ENCODE results near the gene SCGB3A2.

Gene SCGB3A2, protein sequence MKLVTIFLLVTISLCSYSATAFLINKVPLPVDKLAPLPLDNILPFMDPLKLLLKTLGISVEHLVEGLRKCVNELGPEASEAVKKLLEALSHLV

DNA sequence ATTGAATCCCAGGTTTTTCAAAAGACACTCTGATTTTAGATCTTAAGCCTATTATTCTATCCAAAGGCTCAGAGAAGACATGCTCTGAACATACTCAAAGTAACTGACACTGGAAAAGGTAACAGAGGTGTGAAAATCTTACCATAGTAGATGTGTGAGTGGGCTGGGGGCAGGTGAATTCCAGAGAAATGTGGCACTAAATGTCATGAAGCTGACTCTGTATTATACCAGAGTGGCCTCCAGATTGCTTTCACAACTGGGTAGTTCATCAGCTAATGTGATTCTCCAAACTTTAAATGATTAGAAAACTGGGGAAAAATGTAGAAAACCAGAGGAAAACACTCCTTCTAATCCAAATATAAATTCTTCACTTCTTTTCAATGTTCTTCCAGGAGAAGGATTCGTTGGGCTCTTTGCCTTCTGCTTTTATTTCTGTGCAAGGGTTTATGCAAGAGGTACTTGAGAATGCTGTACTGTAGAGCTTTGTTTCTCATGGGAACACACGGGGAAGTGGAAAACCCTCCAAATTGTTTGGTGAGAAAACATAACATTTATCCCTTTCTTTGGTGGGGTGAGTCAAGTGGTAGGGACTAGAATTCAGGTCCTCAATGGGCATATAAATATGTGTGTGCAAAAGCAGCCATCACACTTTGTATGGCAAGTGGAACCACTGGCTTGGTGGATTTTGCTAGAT, at the start of gene SCGB3A2:
Gene SCGB3A2 (plus strand): TSS at position 646 of the 694 bp plus-strand sequence. CDS start 93 bp downstream, outside the sequence.
- DNase-seq (ENCODE audit: low read depth): no peak

DNA sequence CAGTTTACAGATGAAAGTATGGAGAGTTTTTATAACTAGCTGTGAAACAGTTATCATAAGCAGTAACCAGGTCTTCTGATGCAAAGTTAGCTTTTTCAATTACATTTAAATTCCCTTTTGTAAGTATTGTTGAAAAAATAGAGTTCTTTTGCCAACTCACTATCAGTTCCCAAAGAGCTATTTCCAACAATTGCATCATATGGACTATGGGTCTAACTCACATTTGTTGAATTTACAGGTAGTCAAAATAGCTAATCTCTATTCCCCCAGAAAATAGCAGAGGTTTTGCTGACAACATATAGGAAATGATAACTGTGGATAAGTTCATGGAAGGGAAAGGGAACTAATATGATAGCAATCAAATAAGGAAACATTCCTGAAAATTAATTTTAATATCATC, 48.5 kb upstream of the SCGB3A2 start:
- H3K4me3 ChIP-seq (ENCODE audit: control insufficient read depth, low read depth, low read length): no peak overlapping the region
- no peak for DNase-seq (ENCODE audit: low read depth)
- TF ChIP-seq, protein P1, sequence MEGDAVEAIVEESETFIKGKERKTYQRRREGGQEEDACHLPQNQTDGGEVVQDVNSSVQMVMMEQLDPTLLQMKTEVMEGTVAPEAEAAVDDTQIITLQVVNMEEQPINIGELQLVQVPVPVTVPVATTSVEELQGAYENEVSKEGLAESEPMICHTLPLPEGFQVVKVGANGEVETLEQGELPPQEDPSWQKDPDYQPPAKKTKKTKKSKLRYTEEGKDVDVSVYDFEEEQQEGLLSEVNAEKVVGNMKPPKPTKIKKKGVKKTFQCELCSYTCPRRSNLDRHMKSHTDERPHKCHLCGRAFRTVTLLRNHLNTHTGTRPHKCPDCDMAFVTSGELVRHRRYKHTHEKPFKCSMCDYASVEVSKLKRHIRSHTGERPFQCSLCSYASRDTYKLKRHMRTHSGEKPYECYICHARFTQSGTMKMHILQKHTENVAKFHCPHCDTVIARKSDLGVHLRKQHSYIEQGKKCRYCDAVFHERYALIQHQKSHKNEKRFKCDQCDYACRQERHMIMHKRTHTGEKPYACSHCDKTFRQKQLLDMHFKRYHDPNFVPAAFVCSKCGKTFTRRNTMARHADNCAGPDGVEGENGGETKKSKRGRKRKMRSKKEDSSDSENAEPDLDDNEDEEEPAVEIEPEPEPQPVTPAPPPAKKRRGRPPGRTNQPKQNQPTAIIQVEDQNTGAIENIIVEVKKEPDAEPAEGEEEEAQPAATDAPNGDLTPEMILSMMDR (conservative IDR thresholded peaks at IDR 0.05; ENCODE audit: control insufficient read depth, insufficient read depth, low read depth, low read length): no peak

More for the DNA sequence above, at the start of gene SCGB3A2:
- no peak within 1 kb of the TSS for H3K4me3 ChIP-seq (ENCODE audit: control insufficient read depth, low read depth, low read length)
- TF ChIP-seq, protein P1 (conservative IDR thresholded peaks at IDR 0.05; ENCODE audit: control insufficient read depth, insufficient read depth, low read depth, low read length): no peak

DNA sequence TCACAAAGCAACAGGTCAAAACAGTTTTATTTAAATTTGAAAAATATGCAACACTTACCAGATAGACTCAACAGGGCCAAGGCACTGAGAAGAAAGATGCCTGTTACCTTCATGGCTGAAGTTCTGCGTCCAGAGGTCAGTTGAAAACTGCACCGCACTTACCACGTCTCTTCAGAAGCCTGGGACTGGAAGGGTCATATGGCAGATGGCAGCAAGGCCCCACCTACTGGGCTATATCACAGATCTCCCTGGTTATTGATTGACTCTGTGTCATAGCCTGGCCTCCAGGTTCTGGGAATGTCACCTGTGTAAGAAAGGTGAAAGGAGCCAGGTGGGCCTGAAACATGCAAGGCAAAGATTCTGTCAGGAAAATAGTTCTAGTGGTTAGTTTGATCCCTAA, 47.0 kb upstream of the SCGB3A2 start, which contains the start of gene SPINK1:
Gene SPINK1 (minus strand): TSS at position 207 of the 400 bp plus-strand sequence. CDS start 94 bp downstream, at position 113.
- no peak for DNase-seq (ENCODE audit: low read depth)

DNA sequence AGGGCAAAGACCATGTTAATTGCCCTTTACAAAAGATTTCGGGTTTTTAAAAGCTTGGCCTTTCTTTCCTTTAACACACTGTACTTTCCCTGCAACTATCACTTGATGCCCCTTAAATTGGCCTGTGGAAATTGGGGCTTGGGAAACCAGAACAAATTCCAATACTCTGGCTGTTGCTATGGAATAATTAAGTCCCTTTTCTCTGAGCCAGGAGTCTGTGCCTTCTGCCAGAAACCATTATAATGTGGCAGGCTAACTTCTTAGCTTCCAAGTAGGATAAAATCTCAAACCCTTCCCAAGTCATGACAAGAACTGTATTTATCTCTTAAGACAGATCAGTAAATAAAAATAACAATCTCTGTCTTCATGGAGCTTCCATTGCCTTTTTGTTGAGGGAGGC, 46.0 kb upstream of the SCGB3A2 start:
- no peak overlapping the region for H3K4me3 ChIP-seq (ENCODE audit: control insufficient read depth, low read depth, low read length)
- TF ChIP-seq, protein P1 (conservative IDR thresholded peaks at IDR 0.05; ENCODE audit: control insufficient read depth, insufficient read depth, low read depth, low read length): no peak
- DNase-seq (ENCODE audit: low read depth): no peak

More for the DNA sequence above, 47.0 kb upstream of the SCGB3A2 start, which contains the start of gene SPINK1:
- H3K4me3 ChIP-seq (ENCODE audit: control insufficient read depth, low read depth, low read length): no peak within 1 kb of the TSS
- TF ChIP-seq, protein P1 (conservative IDR thresholded peaks at IDR 0.05; ENCODE audit: control insufficient read depth, insufficient read depth, low read depth, low read length): no peak

DNA sequence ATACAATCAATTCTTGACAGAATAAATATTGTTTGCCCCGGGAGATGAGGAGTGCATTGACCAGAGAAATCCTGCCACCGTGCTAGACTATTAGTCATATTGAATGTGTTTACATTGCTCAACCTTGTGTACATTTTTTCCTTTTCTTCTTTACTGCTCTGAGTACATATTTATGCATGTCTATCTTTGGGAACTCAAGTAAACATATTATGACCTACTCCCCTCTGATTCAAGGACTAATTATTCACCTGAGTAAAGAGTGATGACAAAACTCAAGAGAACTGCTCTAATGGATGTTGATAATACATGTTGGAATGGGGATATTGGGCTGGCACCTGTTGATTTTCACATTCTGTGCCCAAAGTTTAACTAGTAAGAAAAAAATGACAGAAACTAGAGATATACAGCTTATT, 43.1 kb upstream of the SCGB3A2 start:
- TF ChIP-seq, protein P1 (conservative IDR thresholded peaks at IDR 0.05; ENCODE audit: control insufficient read depth, insufficient read depth, low read depth, low read length): no peak
- H3K4me3 ChIP-seq (ENCODE audit: control insufficient read depth, low read depth, low read length): no peak overlapping the region
- no peak for DNase-seq (ENCODE audit: low read depth)

DNA sequence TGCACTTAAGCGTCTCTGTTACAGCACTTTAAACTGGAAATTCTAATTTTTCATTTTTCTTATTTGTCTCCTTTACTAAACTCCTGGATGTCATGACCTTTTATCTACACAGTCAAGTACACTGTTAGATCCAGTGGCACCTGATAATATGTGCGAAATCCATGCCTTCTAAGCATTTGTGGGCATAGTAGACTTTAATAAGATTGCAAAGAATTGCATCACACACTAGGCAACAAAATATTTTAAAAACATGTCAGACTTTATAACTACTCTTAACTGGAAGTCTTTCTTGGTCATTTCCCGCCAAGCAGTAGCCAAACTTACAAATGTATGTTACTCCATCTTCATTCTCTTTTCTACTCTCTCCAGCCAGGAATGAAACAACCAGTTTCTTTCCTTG, 42.1 kb upstream of the SCGB3A2 start:
- DNase-seq (ENCODE audit: low read depth): no peak
- TF ChIP-seq, protein P1 (conservative IDR thresholded peaks at IDR 0.05; ENCODE audit: control insufficient read depth, insufficient read depth, low read depth, low read length): no peak
- no peak overlapping the region for H3K4me3 ChIP-seq (ENCODE audit: control insufficient read depth, low read depth, low read length)
